GM18499 (cell line): ENCODE measurements around the gene RIC1.
"Not testable (repeated sequence)": the region's sequence is repeated elsewhere in the genome, so short reads cannot be mapped to it uniquely, and the experiment has no call there.

Experiments
- ATAC-seq: cut with Tn5 transposase; IDR thresholded peaks from one replicate; pipeline ENCODE4 v1.9.1; 2021; ENCODE audit warnings: moderate number of reproducible peaks; ENCODE audit not compliant: insufficient read depth, unreplicated experiment

The RIC1 gene

DNA sequence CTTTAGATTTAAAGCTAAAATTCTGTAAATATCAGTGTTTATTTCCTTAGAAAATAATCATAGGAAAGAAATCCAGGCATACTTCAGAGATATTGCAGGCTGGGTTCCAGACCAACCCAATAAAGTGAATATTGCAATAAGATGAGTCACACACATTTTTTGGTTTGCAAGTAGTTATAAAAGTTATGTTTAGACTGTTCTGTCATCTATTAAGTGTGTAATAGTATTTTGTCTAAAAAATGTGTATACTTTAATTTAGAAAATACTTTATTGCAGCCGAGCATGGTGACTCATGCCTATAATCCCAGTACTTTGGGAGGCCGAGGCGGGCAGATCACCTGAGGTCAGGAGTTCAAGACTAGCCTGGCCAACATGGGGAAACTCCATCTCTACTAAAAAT lies 6.9 kb upstream of the RIC1 start:
- no peak for ATAC-seq

DNA sequence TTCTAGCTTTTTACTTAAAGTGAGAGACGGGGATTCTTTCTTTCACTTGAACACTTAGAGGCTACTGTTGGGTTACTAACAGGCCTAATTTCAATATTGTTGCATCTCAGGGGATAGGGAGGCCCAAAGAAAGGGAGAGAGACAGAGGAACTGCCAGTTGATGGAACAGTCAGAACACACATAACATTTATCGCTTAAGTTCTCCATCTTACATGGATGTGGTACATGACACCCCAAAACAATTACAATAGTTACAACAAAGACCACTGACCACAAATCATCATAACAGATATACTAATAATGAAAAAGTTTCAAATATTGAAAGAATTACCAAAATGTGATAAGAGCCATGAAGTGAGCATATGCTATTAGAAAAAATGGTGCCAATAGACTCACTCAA lies 4.3 kb upstream of the RIC1 start:
- no peak for ATAC-seq

DNA sequence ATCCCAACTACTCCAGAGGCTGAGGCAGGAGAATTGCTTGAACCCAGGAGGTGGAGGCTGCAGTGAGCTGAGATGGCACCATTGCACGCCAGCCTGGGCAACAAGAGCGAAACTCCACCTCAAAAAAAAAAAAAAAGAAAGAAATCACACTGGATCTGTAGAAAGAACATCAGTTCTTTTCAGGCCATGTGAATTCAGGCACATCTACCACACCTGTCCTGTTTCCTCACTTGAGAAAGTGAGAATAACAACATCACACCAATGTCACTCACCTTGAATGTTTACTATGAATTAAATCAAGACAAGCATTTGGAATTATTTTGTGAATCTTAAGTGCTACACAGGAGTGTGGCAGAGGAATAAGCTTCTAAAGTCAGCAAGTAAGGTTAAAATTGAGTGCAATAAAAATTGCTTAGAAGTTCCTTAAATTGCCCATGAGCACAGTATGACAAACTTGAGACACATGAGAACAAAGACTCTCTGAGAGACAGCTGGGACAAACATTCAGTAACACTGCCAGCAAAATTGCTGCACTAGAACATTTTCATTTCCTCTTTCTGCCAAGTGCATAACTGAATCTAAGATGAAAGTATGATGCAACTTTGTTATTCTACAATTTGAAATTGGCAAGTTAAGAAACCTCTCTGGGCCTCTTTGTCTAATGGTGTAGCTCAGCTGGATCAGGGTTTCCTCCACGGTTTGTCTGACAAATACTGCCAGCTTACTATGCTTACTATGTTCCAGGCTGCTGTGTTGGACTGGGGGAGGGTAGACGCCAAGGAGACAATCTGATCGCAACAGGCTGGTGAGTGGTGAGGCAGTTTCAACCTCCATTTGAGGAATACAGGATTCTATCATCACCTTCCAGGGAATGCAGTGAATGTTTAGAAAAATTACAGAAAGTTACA lies 1.9 kb upstream of the RIC1 start:
- ATAC-seq = peak; percentile 45

DNA sequence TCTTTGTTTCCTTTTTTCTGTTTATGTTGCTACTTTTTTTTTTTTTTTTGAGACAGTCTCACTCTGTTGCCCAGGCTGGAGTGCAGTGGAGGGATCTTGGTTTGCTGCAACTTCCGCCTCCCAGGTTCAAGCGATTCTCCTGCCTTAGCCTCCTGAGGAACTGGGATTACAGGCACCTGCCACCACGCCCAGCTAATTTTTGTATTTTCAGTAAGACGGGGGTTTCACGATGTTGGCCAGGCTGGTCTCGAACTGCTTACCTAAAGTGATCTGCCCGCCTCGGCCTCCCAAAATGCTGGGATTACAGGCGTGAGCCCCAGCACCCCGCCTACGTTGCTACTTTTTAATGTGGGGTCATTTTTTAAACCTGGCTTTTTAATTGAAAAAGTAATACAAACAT lies 1.2 kb upstream of the RIC1 start:
- not testable (repeated sequence) for ATAC-seq

DNA sequence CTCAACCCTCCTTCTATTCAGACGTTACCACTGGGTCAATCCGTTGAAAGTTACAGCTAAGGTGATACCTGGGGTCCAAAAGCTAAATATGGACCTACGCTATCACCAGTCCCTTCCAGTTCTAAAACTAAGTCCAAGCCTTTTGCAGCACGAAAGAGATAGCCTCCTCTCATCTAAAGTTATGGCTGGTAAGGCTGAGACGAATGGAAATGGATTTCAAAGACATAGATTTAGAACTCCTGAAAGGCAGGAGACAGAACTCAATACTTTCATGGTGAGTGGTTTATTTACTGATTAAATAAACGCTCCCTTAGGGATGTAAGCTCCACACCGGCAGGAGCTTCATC lies 751 bp upstream of the RIC1 start:
- no peak for ATAC-seq

DNA sequence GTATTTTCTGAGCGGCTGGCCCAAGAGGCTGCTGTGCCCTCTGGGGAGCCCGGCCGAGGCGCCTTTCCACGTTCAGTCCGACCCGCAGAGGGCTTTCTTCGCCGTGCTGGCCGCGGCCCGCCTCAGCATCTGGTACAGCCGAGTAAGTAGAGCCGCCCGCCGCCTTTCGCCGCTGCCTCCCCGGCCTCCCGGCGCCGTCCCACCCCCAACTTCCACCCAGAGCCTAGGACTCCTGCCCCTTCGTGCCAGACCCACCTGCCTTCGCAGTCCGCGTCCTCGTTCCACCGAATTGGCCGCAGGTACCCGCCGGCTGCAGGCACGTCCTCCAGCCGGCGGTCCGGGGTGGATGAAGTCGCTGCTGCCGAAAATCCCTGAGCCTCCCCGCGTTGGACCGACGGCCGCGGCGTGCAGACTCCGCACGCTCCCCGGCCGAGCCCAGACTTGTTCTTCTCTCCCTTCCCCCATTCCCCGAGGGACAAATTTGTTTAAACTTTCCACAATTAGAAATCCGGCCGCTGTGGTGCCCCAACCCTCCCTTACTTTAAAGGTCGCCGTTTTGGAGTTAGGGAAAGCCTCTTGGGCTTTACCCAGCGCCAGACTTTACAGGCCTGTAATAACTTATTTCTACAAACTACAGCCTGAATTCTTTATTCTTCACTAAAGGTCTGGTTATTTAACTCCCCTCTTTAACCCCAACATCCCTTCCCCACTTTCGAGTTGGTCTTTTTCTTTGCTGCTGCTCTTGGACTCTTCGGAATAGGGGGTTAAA lies 589 bp downstream of the RIC1 start:
- no peak for ATAC-seq

DNA sequence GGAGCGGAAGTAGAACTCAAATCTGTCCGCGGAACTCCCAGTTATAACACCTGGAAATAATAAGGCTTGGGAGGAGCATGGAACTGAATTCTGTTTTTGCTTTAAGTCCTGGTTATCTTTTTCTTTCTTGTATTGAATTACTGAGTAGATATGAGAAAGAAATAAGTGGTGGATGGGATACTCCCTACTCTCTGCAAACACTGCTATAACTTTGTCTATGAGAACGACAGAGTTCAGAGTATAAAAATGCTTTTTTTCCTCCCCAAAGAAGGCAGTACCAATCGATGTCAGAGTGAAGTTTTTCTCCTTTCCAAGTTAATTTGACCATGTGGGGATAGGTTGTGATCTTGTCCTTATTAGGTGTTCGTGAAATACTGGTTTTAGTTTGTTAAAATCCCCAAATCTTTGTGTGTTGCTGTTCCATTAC lies 1.2 kb downstream of the RIC1 start:
- ATAC-seq = no peak

DNA sequence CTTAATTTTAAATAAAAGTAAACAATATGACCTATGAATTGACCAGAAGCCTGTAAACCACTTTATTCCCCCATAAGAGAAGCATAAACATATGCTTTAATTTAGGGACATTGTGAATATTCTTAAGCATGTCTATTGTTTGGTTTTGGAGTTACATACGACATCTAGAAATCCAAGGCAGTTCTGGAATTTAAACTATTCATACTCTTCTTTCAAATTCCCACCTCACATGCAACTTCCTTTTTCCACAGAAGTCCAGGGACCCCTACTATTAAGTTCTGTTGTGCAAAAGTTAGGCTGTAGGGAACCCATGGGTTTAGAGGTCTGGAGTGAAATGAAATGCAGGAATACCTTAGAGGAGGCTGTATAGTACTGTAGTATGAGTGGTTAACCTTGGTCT lies 2.1 kb downstream of the RIC1 start:
- ATAC-seq = no peak

DNA sequence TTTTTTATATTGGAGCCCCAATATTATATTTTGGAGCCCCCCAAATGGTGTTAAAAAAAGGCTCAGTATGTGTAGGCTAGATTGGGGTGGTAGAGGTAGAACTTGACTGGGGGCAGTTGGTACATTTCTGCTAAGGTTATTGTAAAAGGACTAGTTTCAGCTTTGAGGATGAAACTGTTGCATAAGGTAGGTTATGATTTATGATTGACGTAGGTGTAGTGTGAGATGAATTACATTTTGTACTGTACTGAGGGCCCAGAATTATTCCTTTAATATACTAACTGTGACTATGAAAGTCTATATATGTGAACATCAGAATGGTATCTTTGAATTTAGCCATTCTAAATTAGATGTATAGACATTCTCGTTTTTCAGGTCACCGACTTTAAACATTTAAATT lies 3.6 kb downstream of the RIC1 start:
- ATAC-seq = no peak

DNA sequence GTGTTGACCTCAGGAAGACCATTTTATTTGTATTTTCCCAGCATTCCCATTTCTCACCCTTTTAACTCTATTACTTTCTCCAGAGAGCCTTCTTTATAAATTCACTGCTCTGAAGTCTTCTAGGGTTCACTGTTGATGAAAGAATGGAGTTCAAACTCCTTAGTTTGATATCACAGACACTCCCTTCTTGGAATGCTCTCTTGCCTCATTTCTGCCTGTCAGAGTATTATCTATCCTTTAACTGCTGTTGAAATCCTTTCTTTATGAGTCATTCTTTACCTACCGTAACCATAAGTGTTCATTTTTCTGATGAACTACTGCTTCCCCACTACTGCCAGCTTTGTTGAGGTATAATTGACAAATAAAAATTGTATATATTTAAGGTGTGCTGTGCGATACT lies 4.3 kb downstream of the RIC1 start:
- no peak for ATAC-seq

DNA sequence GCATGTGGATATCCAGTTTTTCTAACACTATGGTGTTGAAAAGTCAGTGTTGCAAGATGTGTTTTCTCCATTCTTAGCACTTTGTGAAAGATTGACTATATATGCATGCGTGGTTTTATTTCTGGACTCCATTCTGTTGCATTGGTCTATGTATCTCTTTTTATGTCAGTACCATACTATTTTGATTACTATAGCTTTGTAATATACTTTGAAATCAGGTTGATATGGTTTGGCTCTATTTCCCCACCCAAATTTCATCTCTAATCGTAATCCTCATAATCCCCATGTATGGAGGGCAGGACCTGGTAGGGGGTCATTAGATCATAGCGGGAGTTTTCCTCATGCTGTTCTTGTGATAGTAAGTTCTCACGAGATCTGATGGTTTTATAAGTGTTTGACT lies 6.5 kb downstream of the RIC1 start:
- ATAC-seq = no peak

DNA sequence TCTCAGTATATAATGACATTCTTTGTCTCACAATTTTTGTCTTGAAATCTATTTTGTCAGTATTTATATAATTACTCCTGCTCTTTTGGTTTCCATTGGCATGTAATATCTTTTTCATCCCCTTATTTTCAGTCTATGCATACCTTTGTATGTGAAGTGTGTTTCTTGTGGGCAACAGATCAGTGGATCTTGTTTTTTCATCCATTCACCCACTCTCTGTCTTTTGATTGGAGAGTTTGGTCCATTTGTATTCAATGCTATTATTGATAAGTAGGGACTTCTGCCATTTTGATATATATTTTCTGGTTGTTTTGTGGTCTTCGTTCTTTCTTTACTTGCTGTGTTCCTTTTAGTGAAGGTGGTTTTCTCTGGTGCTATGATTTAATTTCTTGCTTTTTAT lies 10.9 kb downstream of the RIC1 start:
- ATAC-seq = no peak

DNA sequence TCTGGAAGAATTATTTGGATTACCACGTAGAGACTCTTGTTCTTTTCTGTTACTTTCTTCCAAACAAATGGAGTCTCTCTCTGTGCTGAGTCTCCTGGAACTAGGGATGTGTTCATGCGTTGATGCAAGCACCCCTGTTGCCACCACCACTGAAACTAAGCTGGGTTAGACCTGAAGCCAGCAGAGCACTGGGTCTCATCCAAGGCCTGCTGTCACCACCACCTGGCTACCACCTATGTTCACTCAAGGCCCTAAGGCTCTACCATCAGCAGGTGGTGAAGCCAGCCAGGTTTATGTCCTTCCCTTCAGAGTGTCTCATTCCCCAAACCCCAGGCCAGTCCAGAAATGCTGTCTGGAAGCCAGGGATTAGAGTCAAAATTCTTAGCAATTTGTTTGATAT lies 13.3 kb downstream of the RIC1 start:
- no peak for ATAC-seq

DNA sequence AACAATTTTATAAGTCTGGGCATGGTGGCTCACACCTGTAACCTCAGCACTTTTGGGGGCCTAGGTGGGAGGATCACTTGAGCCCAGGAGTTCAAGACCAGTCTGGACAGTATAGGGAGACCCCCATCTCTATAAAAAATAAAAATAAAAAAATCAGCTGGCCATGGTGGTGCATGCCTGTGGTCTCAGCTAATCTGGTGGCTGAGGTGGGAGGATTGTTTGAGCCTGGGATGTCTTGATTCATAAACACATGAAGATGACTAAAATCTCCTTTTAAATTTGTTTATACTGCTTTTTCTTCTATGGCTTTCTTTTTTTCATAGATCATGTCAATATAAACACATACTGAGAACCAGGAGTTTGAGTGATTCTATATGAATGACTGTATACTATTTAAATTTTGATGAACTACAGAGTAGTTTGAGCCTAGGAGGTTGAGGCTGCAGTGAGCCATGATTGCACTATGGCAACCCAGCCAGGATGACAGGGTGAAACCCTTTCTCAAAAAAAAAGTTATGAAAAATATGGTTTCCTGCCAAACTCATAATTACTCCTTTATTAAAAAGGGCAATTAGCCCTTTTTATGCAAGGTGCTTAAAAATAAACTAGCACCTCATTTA lies 14.2 kb downstream of the RIC1 start:
- ATAC-seq = no peak

DNA sequence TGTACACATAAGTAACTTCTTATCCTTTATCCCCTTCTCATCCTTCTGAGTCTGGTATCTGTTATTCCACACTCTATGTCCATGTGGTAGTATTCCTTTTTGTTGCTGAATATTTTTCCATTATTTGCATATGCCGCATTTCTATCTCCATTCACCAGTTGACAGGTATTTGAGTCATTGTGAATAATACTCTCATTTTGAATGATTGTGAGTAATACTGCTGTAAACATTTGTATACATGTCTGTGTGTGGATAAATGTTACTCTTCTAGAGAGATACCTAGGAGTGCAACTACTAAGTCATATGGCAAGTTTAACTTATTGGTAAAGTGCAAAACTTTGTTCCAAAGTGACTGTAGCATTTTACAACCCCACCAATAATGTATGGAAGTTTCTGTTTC lies 15.6 kb downstream of the RIC1 start:
- no peak for ATAC-seq

DNA sequence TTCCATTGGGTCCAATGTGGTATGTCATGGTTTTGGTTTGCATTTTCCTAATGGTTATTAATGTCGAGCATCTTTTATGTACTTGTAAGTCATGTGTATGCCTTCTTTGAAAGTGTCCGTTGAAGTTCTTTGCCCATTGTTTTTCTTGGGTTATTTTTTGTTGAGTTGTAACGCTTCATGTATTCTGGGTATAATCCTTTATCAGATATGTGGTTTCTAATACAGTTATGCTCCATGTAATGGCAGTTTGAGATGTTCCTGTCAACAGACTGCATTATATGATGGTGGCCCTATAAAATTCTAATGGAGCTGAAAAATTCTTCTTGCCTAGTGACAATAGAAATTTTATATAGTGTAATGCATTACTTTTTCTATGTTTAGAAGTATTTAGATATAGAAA lies 17.2 kb downstream of the RIC1 start:
- ATAC-seq = no peak

DNA sequence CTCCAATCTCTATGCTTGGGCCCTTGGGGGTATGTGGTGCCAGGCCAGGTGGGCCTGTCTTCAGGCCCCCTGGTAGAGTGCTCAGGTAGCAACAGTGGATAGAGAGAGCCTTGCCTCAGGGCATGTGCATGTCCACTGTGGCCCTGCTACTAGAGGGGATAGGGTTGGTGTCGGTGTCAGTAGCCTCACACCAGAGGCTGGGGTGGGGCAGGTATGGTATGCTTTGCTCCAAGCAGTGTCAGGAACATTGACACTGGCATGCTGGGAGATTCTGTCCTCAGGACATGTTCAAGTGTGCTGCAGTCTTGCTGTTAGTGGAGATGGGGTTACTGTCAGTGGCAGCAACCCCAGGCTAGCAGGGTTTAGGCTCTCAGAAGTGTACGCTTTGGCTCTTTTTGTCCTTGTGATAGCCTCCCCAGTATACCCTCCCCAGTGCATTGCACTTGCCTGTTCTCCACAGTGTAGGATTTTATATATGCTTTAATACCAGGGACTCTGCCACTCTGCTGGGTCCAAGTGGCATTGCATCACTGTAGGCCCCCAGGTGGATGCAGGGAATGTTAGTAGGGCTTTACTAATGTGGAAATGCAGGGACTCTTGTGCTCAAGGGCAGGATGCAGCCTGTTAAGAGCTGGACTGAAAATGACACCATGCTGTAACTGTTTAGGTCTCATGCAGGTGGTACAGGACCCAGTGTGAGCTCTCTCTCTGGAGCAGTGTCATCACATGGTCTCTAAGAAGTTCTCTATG lies 21.6 kb downstream of the RIC1 start:
- ATAC-seq = no peak

DNA sequence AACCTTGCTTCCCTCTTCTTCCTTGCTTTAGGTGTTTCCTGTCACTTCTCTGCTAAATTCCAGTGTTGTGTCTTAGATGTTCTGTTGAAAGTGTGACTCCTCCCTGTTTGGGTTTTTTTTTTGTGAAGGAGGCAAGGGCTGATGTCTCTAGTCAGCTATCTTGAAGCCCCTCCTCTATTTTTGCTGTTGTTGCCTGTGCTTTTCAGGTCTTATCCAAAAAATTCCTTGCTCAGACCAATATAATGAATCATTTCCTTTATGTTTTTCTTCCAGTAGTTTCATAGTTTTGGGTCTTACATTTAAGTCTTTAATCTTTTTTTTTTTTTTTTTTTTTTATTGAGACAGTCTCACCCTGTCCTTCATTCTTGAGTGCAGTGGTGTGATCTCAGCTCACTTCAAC lies 22.3 kb downstream of the RIC1 start:
- no peak for ATAC-seq

DNA sequence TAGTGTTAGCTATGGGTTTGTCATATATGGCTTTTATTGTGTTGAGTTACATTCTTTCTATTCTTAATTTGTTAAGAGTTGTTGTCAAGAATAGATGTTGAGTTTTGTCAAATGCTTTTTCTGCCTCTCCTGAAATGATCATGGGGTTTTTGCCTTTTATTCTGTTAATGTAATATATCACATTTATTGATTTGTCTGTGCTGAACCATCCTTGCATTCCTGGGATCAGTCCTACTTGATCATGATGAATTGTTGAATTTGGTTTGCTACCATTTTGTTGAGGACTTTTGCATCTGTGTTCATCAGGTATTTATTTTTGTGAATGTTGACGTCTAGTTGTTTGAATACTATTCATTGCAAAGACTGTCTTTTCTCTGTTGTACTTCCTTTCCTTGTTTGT lies 23.9 kb downstream of the RIC1 start:
- ATAC-seq = no peak

DNA sequence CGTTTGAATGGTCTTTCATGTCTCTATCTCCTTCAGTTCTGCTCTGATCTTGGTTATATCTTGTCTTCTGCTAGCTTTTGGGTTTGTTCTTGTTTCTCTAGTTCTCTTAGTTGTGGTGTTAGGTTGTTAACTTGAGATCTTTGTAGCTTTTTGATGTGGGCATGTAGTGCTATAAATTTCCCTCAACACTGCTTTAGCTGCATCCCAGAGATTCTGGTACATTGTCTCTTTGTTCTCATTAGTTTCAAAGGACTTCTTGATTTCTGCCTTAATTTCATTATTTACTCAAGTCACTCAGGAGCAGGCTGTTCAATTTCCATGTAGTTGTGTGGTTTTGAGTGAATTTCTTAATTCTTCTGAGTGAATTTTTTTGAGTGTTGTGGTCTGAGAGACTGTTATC lies 33.9 kb downstream of the RIC1 start:
- ATAC-seq = not testable (repeated sequence)

DNA sequence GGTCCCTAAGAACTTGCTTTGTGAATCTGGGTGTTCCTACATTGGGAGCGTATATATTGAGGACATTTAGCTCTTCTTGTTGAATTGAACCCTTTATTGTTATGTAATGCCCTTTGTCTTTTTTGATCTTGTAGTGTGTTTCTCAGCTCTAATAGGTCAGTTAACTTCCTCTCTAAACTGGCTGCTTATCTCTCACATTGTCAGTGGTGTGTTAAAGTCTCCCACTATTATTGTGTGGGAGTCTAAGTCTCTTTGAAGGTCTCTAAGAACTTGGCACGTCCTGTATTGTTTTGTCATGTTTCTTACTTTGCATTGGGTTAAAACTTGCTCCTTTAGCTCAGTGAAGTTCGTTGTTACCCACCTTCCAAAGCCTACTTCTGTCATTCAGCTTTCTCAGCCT lies 36.2 kb downstream of the RIC1 start:
- no peak for ATAC-seq
